Keratinocyte (primary cell): ENCODE measurements around the gene MFSD1. TPM values are rescaled to one million over a fixed set of nuclear protein-coding genes. Genes with fewer than 3 reads are reported as not detected.

Experiments
- DNase-seq: peaks from one replicate; pipeline ENCODE4 v3.0.0-alpha.2; 2011; ENCODE audit warnings: low read depth, missing footprints, low spot score
- FAIRE-seq: peaks from 2 replicates; lab custom pipeline; 2011; peaks lifted over from hg19 to GRCh38; lab: Jason Lieb, UNC
- H2AFZ ChIP-seq: 2 replicates; pipeline ENCODE4 v1.6.0; 2012; ENCODE audit warnings: low read length, control low read depth, inconsistent platforms; ENCODE audit not compliant: control insufficient read depth
- H3K27ac ChIP-seq: 2 replicates; pipeline ENCODE4 v1.5.1; 2011; ENCODE audit warnings: low read length; ENCODE audit not compliant: control insufficient read depth, insufficient read depth
- H3K27me3 ChIP-seq: 3 replicates; pipeline ENCODE4 v1.6.0; 2011; ENCODE audit warnings: low read length; ENCODE audit not compliant: control insufficient read depth, insufficient read depth; ENCODE audit errors: extremely low read depth
- H3K36me3 ChIP-seq, 2 experiments: 2 replicates in 1 of 2; 3 replicates in 1 of 2; pipeline ENCODE4 v1.5.1; 2011; ENCODE audit warnings: low read length in 2 of 2, mild to moderate bottlenecking in 1 of 2; ENCODE audit not compliant: control insufficient read depth in 2 of 2, insufficient read depth in 2 of 2; ENCODE audit errors: extremely low read depth in 1 of 2
- H3K4me1 ChIP-seq: 3 replicates; pipeline ENCODE4 v1.5.1; 2011; ENCODE audit warnings: low read length; ENCODE audit not compliant: control insufficient read depth, insufficient read depth; ENCODE audit errors: extremely low read depth
- H3K4me2 ChIP-seq: 3 replicates; pipeline ENCODE4 v1.6.0; 2011; ENCODE audit warnings: low read depth, low read length; ENCODE audit not compliant: control insufficient read depth, insufficient read depth; ENCODE audit errors: extremely low read depth
- H3K4me3 ChIP-seq, 3 experiments: fragments of 200-600 bp in 1 of 3; sonication (generic) in 1 of 3; 2 replicates in 2 of 3; 3 replicates in 1 of 3; pipeline ENCODE4 v1.5.1; 2011 to 2016; ENCODE audit warnings: low read length in 3 of 3, mild to moderate bottlenecking in 3 of 3, control low read depth in 2 of 3, inconsistent platforms in 1 of 3, low read depth in 1 of 3, mixed read lengths in 1 of 3, mixed run types in 1 of 3, moderate library complexity in 1 of 3; ENCODE audit not compliant: control insufficient read depth in 2 of 3, insufficient read depth in 2 of 3; ENCODE audit errors: extremely low read depth in 1 of 3
- H3K79me2 ChIP-seq: 2 replicates; pipeline ENCODE4 v1.6.0; 2012; ENCODE audit warnings: low read length; ENCODE audit not compliant: control insufficient read depth, insufficient read depth
- H3K9ac ChIP-seq: 3 replicates; pipeline ENCODE4 v1.6.0; 2011; ENCODE audit warnings: low read length; ENCODE audit not compliant: control insufficient read depth, insufficient read depth; ENCODE audit errors: extremely low read depth
- H3K9me1 ChIP-seq: 3 replicates; pipeline ENCODE4 v1.6.0; 2011; ENCODE audit warnings: low read length; ENCODE audit not compliant: control insufficient read depth, insufficient read depth; ENCODE audit errors: extremely low read depth
- H3K9me3 ChIP-seq: 2 replicates; pipeline ENCODE4 v1.5.1; 2012; ENCODE audit warnings: low read depth, low read length; ENCODE audit not compliant: control insufficient read depth
- H4K20me1 ChIP-seq: 3 replicates; pipeline ENCODE4 v1.6.0; 2011; ENCODE audit warnings: low read length; ENCODE audit not compliant: control insufficient read depth, insufficient read depth; ENCODE audit errors: extremely low read depth
- CTCF ChIP-seq, 3 experiments: IDR thresholded peaks in 1 of 3; conservative IDR thresholded peaks in 1 of 3; optimal IDR thresholded peaks in 1 of 3; 2 replicates in 2 of 3; 3 replicates in 1 of 3; pipeline versions ENCODE3 to v1.5.1; 2011; ENCODE audit warnings: low read length in 3 of 3, mild to moderate bottlenecking in 3 of 3, moderate library complexity in 2 of 3, control low read depth in 1 of 3, inconsistent platforms in 1 of 3; ENCODE audit not compliant: insufficient read depth in 2 of 3; ENCODE audit errors: extremely low read depth in 1 of 3
- EZH2 ChIP-seq: IDR thresholded peaks from one replicate; pipeline ENCODE4 v1.6.1; 2012; ENCODE audit warnings: inconsistent platforms, mild to moderate bottlenecking, low read length, moderate library complexity
- dilution Hi-C: fragments of 300-500 bp; cut with MboI; formaldehyde crosslinking; loops from one replicate; pipeline ENCODE4 v1.7.0; 2020; ENCODE audit warnings: low sequenced_read_pairs; ENCODE audit not compliant: extremely low pct_ligation_motif_present
- polyA plus RNA-seq, 5 experiments: library from polyadenylated mRNA; depleted of rRNA in 3 of 5; stranded (reverse) in 3 of 5; stranded (forward) in 1 of 5; unstranded in 1 of 5; fragments of >200 nt; gene quantifications; 1 replicate in 1 of 5; 2 replicates in 3 of 5; 3 replicates in 1 of 5; pipeline versions ENCODE4 v1.2.1 to v1.2.3, GENCODE V29; 2011 to 2012; ENCODE audit warnings: missing spikeins in 2 of 5, low read depth in 1 of 5, low replicate concordance in 1 of 5

MFSD1 gene
- polyA plus RNA-seq, 1 donor (not counting 4 experiments of a cell fraction or from before 2014, with no cell fraction given), result 49.8 TPM

GRCh38 chr3:158794936-158795518, 6.8 kb upstream of the MFSD1 start:
- H3K9ac ChIP-seq, result no peak overlapping the region
- H3K4me3 ChIP-seq, result no peak overlapping the region
- peaks cover 4% of the 10 kb centered on the region for H3K9me3 ChIP-seq
- dilution Hi-C loops, result no loop called here
- H3K79me2 ChIP-seq, result no peaks in the 10 kb centered on the region
- H3K9me1 ChIP-seq, result no peaks in the 10 kb centered on the region
- H3K4me1 ChIP-seq, result peaks cover 6% of the 10 kb centered on the region
- peak; percentile 39 for FAIRE-seq
- H4K20me1 ChIP-seq, result no peaks in the 10 kb centered on the region
- H3K36me3 ChIP-seq, result no peaks in the 10 kb centered on the region
- no peak overlapping the region for H2AFZ ChIP-seq
- DNase-seq, result peak; percentile 40
- TF ChIP-seq CTCF (optimal IDR thresholded peaks at IDR 0.05 in 1 of 3, IDR thresholded peaks at IDR 0.05 in 1 of 3, conservative IDR thresholded peaks at IDR 0.05 in 1 of 3; ENCODE audit: extremely low read depth in 1 of 3, insufficient read depth in 2 of 3, low read length in 3 of 3) (peak; percentile 48 to 76 (median 62)), EZH2 (no peak)
- H3K27me3 ChIP-seq, result no peaks in the 10 kb centered on the region
- no peak overlapping the region for H3K27ac ChIP-seq
- H3K4me2 ChIP-seq, result no peak overlapping the region

GRCh38 chr3:158801201-158801600, 653 bp upstream of the MFSD1 start:
- FAIRE-seq (no peak), DNase-seq (no peak)
- peak overlapping the region; percentile 93 for H2AFZ ChIP-seq
- peak overlapping the region; percentile 88 for H3K9ac ChIP-seq
- TF ChIP-seq EZH2 (no peak), CTCF (optimal IDR thresholded peaks at IDR 0.05 in 1 of 3, IDR thresholded peaks at IDR 0.05 in 1 of 3, conservative IDR thresholded peaks at IDR 0.05 in 1 of 3; ENCODE audit: extremely low read depth in 1 of 3, insufficient read depth in 2 of 3, low read length in 3 of 3) (no peak)
- peak overlapping the region; percentile 64 to 85 (median 83) for H3K4me3 ChIP-seq
- H3K9me1 ChIP-seq, result no peaks in the 10 kb centered on the region
- peaks cover 0 to 2% of the 10 kb centered on the region in 2 experiments for H3K36me3 ChIP-seq
- H3K4me2 ChIP-seq, result peak overlapping the region; percentile 92
- peaks cover 15% of the 10 kb centered on the region for H3K4me1 ChIP-seq
- dilution Hi-C loops, result no loop called here
- H3K79me2 ChIP-seq, result peaks cover 5% of the 10 kb centered on the region
- no peaks in the 10 kb centered on the region for H3K27me3 ChIP-seq
- H3K27ac ChIP-seq, result peak overlapping the region; percentile 84
- no peaks in the 10 kb centered on the region for H4K20me1 ChIP-seq
- H3K9me3 ChIP-seq, result no peaks in the 10 kb centered on the region
